ENCODE measurements around the gene CNDP1. TPM values are rescaled to one million over a fixed set of nuclear protein-coding genes. Genes with fewer than 3 reads are reported as not detected.

Gene CNDP1
- total RNA-seq, 1 donor: not detected

DNA sequence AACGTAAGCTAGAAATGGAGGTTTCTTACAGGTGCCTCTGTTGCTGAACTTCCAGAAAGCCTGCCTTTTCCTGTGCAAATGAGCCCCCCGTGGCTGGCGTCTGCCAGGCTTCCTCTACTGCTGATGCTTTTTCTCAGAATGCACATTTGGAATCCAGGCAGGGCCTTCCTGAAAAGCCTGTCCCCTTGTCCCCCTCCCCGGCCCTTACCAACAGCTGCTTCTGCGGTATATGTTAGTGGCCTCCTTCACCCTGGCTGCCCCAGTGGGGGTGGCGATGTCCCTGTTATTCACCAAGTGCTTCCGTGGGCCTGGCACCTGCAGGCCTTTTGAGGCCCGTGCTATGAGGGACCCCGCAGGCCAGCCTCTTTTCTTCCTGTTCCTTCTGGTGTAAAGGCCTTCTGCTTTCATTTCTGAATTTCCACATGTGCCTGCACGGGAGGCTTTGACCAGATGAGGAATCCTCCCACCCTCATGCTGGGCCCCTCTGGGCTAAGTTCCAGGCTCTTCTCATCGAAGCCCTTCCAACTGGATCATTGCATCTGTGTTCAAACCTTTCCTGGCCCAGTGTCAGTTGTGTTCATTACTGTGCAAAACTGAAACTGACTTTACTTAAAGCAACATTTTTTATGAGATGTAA, 27.7 kb upstream of the CNDP1 start:
- peak; percentile 52 for DNase-seq (ENCODE audit: low read depth)
- H3K4me3 ChIP-seq (ENCODE audit: low read depth, low read length): no peak overlapping the region
- TF ChIP-seq, protein P1, sequence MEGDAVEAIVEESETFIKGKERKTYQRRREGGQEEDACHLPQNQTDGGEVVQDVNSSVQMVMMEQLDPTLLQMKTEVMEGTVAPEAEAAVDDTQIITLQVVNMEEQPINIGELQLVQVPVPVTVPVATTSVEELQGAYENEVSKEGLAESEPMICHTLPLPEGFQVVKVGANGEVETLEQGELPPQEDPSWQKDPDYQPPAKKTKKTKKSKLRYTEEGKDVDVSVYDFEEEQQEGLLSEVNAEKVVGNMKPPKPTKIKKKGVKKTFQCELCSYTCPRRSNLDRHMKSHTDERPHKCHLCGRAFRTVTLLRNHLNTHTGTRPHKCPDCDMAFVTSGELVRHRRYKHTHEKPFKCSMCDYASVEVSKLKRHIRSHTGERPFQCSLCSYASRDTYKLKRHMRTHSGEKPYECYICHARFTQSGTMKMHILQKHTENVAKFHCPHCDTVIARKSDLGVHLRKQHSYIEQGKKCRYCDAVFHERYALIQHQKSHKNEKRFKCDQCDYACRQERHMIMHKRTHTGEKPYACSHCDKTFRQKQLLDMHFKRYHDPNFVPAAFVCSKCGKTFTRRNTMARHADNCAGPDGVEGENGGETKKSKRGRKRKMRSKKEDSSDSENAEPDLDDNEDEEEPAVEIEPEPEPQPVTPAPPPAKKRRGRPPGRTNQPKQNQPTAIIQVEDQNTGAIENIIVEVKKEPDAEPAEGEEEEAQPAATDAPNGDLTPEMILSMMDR (IDR thresholded peaks at IDR 0.05; ENCODE audit: insufficient read depth, low read length): no peak

DNA sequence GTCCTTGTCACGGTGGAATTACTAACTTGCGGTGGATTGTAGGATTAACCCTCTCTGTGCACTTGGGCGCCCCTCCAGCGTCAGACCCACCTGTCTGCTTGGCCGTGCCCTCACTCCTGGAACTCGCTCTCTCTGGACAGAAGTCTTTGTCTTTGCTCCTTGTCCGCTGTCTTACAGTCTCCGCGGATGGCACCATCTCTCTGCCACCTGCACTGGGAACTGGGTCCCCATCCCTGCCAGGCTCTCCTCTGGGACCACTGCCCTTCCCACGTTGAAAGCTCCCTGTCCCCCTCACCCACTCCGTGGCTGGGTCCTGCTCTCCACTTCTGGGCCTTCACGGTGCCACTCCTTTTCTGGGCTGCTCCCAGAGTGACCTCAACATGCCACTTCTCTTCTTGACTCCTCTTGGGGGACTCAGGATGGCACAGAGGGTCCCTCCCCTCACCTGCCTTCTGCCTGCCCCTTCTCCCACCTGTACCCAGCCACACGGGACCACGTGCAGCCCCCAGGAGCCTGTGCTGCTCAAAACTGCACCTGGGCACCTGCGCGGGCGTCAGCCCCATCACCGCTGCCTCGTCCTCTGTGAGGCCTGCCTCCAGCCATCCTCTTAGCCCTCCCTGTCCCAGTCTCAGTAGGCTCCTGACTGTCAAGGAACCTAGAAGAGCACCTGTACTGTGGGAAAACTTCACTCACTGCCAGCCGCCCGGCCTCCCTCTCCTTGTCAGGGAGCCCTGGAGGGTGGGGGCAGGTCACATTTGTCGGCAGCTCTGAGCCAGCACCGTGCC, 27.0 kb upstream of the CNDP1 start:
- TF ChIP-seq, protein P1 (IDR thresholded peaks at IDR 0.05; ENCODE audit: insufficient read depth, low read length): no peak
- no peak for DNase-seq (ENCODE audit: low read depth)
- H3K4me3 ChIP-seq (ENCODE audit: low read depth, low read length): no peak overlapping the region

DNA sequence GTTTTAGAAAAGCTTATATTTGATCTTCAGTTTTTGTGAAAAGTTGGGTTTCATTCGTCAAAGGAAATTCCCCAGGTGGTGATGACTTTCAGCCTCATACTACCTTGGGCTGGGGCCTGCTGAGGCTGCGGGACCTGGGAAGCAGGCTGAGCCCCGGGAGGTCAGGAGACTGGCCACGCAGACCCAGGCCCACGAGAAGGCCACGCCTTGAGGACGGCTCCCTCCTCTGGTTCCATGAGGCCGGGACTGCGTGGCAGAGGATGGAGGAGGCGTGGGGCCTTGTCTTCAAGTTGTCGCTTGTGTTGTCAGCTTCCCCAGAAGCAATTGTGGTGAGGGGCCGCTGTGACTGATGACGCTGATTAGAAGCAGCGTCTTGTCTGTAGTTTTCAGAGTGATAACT, 26.4 kb upstream of the CNDP1 start:
- TF ChIP-seq, protein P1 (IDR thresholded peaks at IDR 0.05; ENCODE audit: insufficient read depth, low read length): no peak
- no peak for DNase-seq (ENCODE audit: low read depth)
- H3K4me3 ChIP-seq (ENCODE audit: low read depth, low read length): no peak overlapping the region

DNA sequence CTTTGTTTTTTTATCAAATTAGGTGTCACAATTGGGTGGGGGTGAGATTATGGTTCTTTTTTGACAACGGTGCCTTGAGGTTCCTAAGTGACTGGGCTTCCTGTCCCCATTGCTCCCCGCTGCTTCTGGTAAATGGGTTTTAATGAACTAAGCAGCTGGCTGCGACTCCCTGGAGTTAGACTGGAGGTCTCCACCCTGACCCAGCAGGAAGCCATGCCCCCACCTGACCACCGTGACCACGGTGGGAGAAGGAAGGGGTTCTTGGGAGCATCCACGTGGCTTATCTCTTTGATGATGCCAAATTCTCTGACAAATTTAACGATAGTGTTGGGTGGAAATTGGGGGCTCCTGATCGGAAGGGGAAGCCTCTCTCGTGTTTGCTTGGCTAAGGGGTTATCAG, 25.9 kb upstream of the CNDP1 start:
- H3K4me3 ChIP-seq (ENCODE audit: low read depth, low read length): no peak overlapping the region
- DNase-seq (ENCODE audit: low read depth): no peak
- TF ChIP-seq, protein P1 (IDR thresholded peaks at IDR 0.05; ENCODE audit: insufficient read depth, low read length): no peak

DNA sequence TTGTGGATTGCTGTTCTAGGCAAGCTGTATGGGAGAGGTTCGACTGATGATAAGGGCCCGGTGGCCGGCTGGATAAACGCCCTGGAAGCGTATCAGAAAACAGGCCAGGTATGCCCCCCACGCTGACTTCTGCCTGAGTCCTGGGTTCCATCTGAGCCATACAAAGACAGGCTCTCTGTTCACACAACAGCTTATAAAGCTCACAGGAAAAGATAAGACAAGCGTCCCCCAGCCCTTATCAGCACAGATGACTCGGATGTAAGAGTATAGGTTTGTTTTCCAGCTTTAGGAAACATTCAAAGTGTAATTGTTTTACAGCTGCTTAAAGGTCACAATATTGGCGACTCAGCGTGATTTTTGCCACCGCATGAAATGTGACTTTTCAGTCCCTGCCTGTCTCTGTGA, 25.5 kb upstream of the CNDP1 start:
- no peak for DNase-seq (ENCODE audit: low read depth)
- TF ChIP-seq, protein P1 (IDR thresholded peaks at IDR 0.05; ENCODE audit: insufficient read depth, low read length): no peak
- H3K4me3 ChIP-seq (ENCODE audit: low read depth, low read length): no peak overlapping the region

DNA sequence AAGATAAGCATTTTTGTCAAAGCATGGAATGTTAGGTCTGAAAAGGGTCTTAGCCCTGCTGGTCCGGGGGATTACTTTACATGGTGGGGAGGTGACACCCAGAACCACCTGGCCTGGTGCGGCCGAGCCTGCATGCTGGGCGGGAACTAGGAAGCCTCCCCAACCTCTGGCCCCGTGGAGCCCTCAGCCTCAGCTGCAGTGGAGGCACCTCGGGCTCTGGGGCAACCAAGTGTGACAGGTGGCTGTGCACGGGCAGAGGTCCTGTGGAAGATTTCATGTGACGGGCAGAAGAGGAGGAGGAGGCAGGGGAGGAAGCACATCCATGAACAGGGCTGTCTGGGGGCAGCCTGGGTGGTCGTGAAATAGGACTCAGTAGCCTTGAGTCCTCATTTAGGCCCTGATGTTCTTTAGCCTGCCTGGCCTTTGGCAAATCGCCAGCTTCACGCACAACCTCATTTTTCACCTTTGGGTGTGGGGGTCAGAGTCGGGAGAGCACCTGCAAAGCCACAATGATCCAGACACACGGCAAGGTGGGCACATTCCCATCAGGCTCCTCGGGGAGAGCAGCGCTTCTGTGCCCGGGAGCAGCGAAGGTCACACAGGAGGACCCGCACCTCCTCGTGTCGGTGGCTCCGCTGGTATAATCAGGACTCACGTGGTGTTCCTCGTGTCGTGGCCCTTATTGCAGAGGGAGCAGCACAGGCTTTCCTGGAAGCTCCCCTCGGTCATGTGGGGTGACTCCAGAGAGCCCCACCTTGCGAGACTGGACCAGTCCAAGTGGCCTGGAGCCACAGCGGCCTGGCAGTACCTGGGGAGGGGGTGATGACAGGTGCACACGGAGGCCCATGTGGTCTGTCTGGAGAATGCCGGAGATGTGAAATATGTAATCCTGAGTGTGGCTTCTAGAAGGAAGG, 24.2 kb upstream of the CNDP1 start:
- DNase-seq (ENCODE audit: low read depth): no peak
- no peak overlapping the region for H3K4me3 ChIP-seq (ENCODE audit: low read depth, low read length)
- TF ChIP-seq, protein P1 (IDR thresholded peaks at IDR 0.05; ENCODE audit: insufficient read depth, low read length): no peak

Data from fibroblast of the aortic adventitia (primary cell).